Activated T-helper 17 cell treated with anti-CD3 and anti-CD28 coated beads, Interleukin-2, amount 50 U/mL, for 72 hours (primary cell): ENCODE data around the gene PLIN1. TPM values are rescaled to one million over a fixed set of nuclear protein-coding genes. Genes with fewer than 3 reads are reported as not detected.
A peak's percentile ranks its signal among the peaks of the same experiment; 100 is the strongest.
"Not testable (repeated sequence)": the region's sequence is repeated elsewhere in the genome, so short reads cannot be mapped to it uniquely, and the experiment has no call there.

Source experiments
- ATAC-seq: fragments of 150-1000 bp; cut with Tn5 transposase; replicated peaks from 2 replicates; pipeline ENCODE4 v1.10.0; 2021; ENCODE audit warnings: mild to moderate bottlenecking, moderate library complexity
- H3K27ac Mint-ChIP-seq: one replicate; pipeline ENCODE4 v1.8.0; 2022; ENCODE audit warnings: mixed read lengths
- H3K27me3 Mint-ChIP-seq: one replicate; pipeline ENCODE4 v1.8.0; 2022; ENCODE audit warnings: mixed read lengths
- H3K36me3 Mint-ChIP-seq: one replicate; pipeline ENCODE4 v1.8.0; 2022; ENCODE audit warnings: low read depth, mild to moderate bottlenecking, mixed read lengths
- H3K4me1 Mint-ChIP-seq: one replicate; pipeline ENCODE4 v1.8.0; 2022; ENCODE audit warnings: mixed read lengths
- H3K4me3 Mint-ChIP-seq: one replicate; pipeline ENCODE4 v1.8.0; 2022; ENCODE audit warnings: mild to moderate bottlenecking, mixed read lengths
- H3K9me3 Mint-ChIP-seq: one replicate; pipeline ENCODE4 v1.8.0; 2022; ENCODE audit warnings: mixed read lengths
- total RNA-seq, 2 donors: library from RNA; stranded (reverse); gene quantifications; one replicate each; pipeline ENCODE4 v1.2.3, GENCODE V29; 2022

PLIN1 gene, protein sequence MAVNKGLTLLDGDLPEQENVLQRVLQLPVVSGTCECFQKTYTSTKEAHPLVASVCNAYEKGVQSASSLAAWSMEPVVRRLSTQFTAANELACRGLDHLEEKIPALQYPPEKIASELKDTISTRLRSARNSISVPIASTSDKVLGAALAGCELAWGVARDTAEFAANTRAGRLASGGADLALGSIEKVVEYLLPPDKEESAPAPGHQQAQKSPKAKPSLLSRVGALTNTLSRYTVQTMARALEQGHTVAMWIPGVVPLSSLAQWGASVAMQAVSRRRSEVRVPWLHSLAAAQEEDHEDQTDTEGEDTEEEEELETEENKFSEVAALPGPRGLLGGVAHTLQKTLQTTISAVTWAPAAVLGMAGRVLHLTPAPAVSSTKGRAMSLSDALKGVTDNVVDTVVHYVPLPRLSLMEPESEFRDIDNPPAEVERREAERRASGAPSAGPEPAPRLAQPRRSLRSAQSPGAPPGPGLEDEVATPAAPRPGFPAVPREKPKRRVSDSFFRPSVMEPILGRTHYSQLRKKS
- total RNA-seq = 1 to 10 TPM in 1 of 2 donors, under 1 TPM in 1; 0.09 to 1.2 TPM

DNA sequence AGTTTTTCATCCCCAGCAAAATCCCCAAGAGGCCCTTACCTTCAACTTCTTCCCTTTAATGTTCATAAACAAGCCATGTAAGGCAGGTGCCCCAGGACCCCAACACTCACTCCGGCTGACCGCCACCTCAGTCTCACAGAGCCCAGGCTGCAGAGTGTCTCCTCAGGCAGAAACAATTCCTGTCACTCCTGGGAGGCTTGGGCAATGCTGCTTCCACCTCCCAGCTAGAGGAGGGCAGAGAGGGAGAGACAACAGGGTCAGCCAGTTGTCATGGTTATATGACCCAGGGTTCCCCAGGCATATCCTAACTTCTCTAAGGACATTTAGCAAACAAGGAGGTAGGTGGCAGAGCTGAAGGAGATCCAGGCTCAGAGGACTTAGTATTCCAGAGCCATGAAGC, at the start of gene PLIN1:
TSS of gene PLIN1 (minus strand) at position 156 of the 400 bp plus-strand sequence. CDS start 1,878 bp downstream, outside the sequence.
- no peak for ATAC-seq
- no peaks in the 10 kb centered on the region for H3K9me3 Mint-ChIP-seq
- no peaks in the 10 kb centered on the region for H3K4me1 Mint-ChIP-seq
- peaks cover 5% of the 10 kb centered on the region for H3K36me3 Mint-ChIP-seq
- no peaks in the 10 kb centered on the region for H3K27me3 Mint-ChIP-seq
- no peak within 1 kb of the TSS for H3K4me3 Mint-ChIP-seq
- H3K27ac Mint-ChIP-seq = no peak within 1 kb of the TSS

- no peak for ATAC-seq
- H3K36me3 Mint-ChIP-seq = no peaks in the 10 kb centered on the region
- no peak overlapping the region for H3K27ac Mint-ChIP-seq
- no peak overlapping the region for H3K4me3 Mint-ChIP-seq
- H3K27me3 Mint-ChIP-seq = peaks cover 1% of the 10 kb centered on the region
- H3K4me1 Mint-ChIP-seq = no peaks in the 10 kb centered on the region
- no peaks in the 10 kb centered on the region for H3K9me3 Mint-ChIP-seq
These were observed 49.1 kb upstream of the PLIN1 start for GRCh38 chr15:89728254-89728653.

GRCh38 chr15:89725064-89725463, 45.9 kb upstream of the PLIN1 start:
- ATAC-seq = no peak
- Mint-ChIP-seq H3K4me3 (no peak overlapping the region), H3K27ac (no peak overlapping the region), H3K4me1 (no peaks in the 10 kb centered on the region), H3K9me3 (no peaks in the 10 kb centered on the region), H3K27me3 (peaks cover 15% of the 10 kb centered on the region), H3K36me3 (no peaks in the 10 kb centered on the region)

GRCh38 chr15:89724621-89725020, 45.5 kb upstream of the PLIN1 start:
- Mint-ChIP-seq H3K4me3 (no peak overlapping the region), H3K4me1 (no peaks in the 10 kb centered on the region), H3K27me3 (peaks cover 15% of the 10 kb centered on the region), H3K36me3 (no peaks in the 10 kb centered on the region), H3K9me3 (no peaks in the 10 kb centered on the region), H3K27ac (no peak overlapping the region)
- no peak for ATAC-seq

DNA sequence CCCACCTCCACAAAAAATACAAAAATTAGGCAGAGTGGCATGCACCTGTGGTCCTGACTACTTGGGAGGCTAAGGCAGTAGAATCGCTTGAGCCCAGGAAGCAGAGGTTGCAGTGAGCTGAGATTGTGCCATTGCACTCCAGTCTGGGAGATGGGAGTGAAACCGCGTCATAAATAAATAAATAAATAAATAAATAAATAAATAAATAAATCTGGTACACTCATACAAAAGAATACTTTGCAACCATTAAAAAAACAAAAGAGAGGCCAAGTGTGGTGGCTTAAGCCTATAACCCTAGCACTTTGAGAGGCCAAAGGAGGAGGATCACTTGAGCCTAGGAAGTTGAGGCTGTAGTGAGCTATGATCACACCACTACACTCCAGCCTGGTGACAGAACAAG, 43.9 kb upstream of the PLIN1 start:
- no peaks in the 10 kb centered on the region for H3K4me1 Mint-ChIP-seq
- no peak for ATAC-seq
- no peak overlapping the region for H3K4me3 Mint-ChIP-seq
- H3K36me3 Mint-ChIP-seq = no peaks in the 10 kb centered on the region
- no peaks in the 10 kb centered on the region for H3K9me3 Mint-ChIP-seq
- H3K27me3 Mint-ChIP-seq = peaks cover 19% of the 10 kb centered on the region
- H3K27ac Mint-ChIP-seq = no peak overlapping the region

- Mint-ChIP-seq H3K27me3 (peaks cover 4% of the 10 kb centered on the region), H3K9me3 (no peaks in the 10 kb centered on the region), H3K36me3 (no peaks in the 10 kb centered on the region), H3K4me1 (no peaks in the 10 kb centered on the region), H3K27ac (no peak overlapping the region), H3K4me3 (no peak overlapping the region)
- no peak for ATAC-seq
These were observed 35.6 kb upstream of the PLIN1 start for GRCh38 chr15:89714775-89715174.

DNA sequence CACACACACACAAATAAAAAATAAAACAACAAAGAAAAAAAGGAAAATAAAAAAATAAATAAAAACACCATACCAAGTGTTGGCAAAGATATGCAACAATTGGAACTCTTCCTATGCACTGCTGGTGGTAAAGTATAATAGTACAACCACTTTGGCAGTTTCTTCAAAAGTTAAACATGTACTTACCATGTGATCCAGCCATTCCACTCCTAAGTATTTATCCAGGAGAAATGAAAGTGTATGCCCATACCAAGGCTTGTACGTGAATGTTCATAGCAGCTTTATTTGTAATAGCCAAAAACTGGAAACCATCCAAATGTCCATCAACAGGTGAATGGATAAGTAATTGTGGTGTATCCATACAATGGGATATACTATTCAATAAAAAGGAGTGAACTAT, 28.4 kb upstream of the PLIN1 start:
- Mint-ChIP-seq H3K27me3 (peaks cover 30% of the 10 kb centered on the region), H3K27ac (no peak overlapping the region), H3K4me3 (no peak overlapping the region), H3K36me3 (no peaks in the 10 kb centered on the region), H3K9me3 (no peaks in the 10 kb centered on the region), H3K4me1 (no peaks in the 10 kb centered on the region)
- ATAC-seq = no peak

DNA sequence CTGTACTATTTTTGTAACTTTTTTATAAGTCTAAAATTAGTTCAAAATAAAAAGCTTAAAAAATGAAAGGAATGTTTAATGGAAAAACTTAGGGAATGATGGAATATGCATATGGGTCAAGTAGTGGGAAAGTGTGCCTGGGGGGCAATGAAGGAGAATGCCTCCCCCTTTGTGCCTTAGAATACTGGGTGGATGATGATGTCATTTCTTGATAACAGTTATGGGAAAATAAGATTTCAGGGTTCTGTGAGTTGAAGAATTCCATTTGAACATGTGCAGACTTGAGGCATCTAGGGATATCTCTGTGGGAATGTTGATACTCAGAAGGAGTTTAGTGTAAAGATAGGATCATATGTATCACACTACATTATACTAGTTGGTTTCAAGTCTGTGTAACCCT, 25.2 kb upstream of the PLIN1 start:
- H3K9me3 Mint-ChIP-seq = no peaks in the 10 kb centered on the region
- H3K27ac Mint-ChIP-seq = no peak overlapping the region
- H3K36me3 Mint-ChIP-seq = no peaks in the 10 kb centered on the region
- ATAC-seq = no peak
- H3K4me1 Mint-ChIP-seq = no peaks in the 10 kb centered on the region
- H3K27me3 Mint-ChIP-seq = peaks cover 37% of the 10 kb centered on the region
- no peak overlapping the region for H3K4me3 Mint-ChIP-seq

DNA sequence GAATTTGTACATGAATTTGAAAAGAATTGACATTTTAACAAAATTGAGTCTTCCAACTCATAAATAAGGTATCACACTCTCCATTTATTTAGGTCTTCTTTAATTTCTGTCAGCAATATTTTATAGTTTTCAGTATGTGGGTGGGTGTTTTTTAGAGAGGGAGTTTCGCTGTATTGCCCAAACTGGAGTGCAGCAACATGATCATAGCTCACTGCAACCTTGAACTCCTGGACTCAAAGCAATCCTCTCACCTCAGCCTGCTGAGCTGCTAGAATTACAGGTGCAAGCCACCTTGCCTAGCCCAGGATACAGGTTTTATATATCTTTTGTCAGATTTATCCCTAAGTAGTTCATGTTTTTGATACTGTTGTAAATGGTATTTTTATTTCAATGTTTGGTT, 16.0 kb upstream of the PLIN1 start:
- peaks cover 5% of the 10 kb centered on the region for H3K4me1 Mint-ChIP-seq
- no peak overlapping the region for H3K27ac Mint-ChIP-seq
- H3K27me3 Mint-ChIP-seq = peaks cover 2% of the 10 kb centered on the region
- H3K9me3 Mint-ChIP-seq = no peaks in the 10 kb centered on the region
- H3K36me3 Mint-ChIP-seq = no peaks in the 10 kb centered on the region
- no peak overlapping the region for H3K4me3 Mint-ChIP-seq
- no peak for ATAC-seq

DNA sequence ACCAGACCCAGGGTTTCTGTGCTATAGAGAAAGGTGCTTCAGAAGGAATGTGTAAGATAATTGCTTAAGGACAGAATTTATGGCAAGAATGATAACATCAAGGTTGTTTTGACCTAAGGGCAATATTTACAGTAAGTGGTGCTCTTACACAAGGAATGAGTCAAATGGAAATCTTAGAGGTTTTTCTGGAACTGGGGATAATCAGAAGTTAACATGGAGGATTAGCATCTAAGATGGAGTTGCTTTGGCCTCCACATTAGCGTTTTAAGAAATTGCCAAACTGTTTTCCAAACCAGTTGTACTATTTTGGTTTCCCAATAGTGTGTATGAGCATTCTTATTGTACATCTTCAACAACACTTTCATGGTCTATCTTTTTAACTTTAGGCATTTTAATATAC, 14.5 kb upstream of the PLIN1 start:
- Mint-ChIP-seq H3K4me3 (no peak overlapping the region), H3K27ac (no peak overlapping the region), H3K27me3 (no peaks in the 10 kb centered on the region), H3K4me1 (peaks cover 5% of the 10 kb centered on the region), H3K9me3 (no peaks in the 10 kb centered on the region), H3K36me3 (no peaks in the 10 kb centered on the region)
- ATAC-seq = no peak

GRCh38 chr15:89693091-89693490, 13.9 kb upstream of the PLIN1 start:
- H3K4me1 Mint-ChIP-seq = peaks cover 5% of the 10 kb centered on the region
- no peaks in the 10 kb centered on the region for H3K9me3 Mint-ChIP-seq
- no peaks in the 10 kb centered on the region for H3K36me3 Mint-ChIP-seq
- H3K27me3 Mint-ChIP-seq = no peaks in the 10 kb centered on the region
- no peak overlapping the region for H3K27ac Mint-ChIP-seq
- H3K4me3 Mint-ChIP-seq = no peak overlapping the region
- ATAC-seq = no peak

GRCh38 chr15:89690276-89691218, 11.4 kb upstream of the PLIN1 start, which contains the start of the genes PEX11A and WDR93:
TSS of gene PEX11A (minus strand) at chr15:89690754. CDS start at chr15:89690632, 122 bp downstream.
TSS of gene WDR93 (plus strand) at chr15:89690811. CDS start at chr15:89701747, 10,936 bp downstream.
- Mint-ChIP-seq H3K36me3 (peaks cover 2% of the 10 kb centered on the region), H3K27ac (peak within 1 kb of the TSS; percentile 83), H3K27me3 (no peaks in the 10 kb centered on the region), H3K4me1 (peaks cover 5% of the 10 kb centered on the region), H3K9me3 (no peaks in the 10 kb centered on the region), H3K4me3 (peak within 1 kb of the TSS; percentile 87)
- ATAC-seq = peak; percentile 97

GRCh38 chr15:89689930-89690275, 10.7 kb upstream of the PLIN1 start:
- not testable (repeated sequence) for H3K36me3 Mint-ChIP-seq, H3K27me3 Mint-ChIP-seq, H3K9me3 Mint-ChIP-seq, ATAC-seq, H3K4me1 Mint-ChIP-seq
- peak overlapping the region; percentile 87 for H3K4me3 Mint-ChIP-seq
- peak overlapping the region; percentile 83 for H3K27ac Mint-ChIP-seq

DNA sequence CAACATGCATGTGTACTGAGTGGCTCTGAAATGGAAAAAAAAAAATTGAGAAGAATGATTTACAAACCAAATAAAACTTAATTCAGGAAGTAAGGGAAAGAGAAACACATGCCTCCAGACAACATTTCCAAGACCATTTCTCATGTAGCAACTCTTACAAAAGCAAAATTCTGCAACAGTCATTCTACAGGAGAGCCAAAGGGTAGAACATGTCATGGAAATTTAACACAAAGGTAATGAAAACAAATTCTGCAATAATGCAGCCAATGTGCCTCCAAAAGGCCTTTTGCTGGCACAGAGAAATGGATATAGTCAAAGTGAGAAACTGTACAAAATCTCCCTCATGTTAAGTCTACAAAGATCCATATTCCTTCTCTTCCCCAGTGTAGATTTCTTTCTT, 7.4 kb upstream of the PLIN1 start:
- peaks cover 5% of the 10 kb centered on the region for H3K4me1 Mint-ChIP-seq
- no peak for ATAC-seq
- H3K9me3 Mint-ChIP-seq = no peaks in the 10 kb centered on the region
- peaks cover 11% of the 10 kb centered on the region for H3K36me3 Mint-ChIP-seq
- H3K4me3 Mint-ChIP-seq = no peak overlapping the region
- H3K27me3 Mint-ChIP-seq = no peaks in the 10 kb centered on the region
- H3K27ac Mint-ChIP-seq = no peak overlapping the region
